HL-60 (cell line): ENCODE measurements around the gene C22orf23.

Experiments used
- DNase-seq, 2 experiments: peaks; one replicate each; pipeline ENCODE4 v3.0.0-alpha.2; 2010 to 2020; ENCODE audit warnings: low read depth in 1 of 2, low spot score in 1 of 2
- H3K27ac ChIP-seq: fragments of 250-450 bp; sonication (Bioruptor Pico); replicated peaks from 2 replicates; pipeline ENCODE4 v1.5.1; 2020; ENCODE audit warnings: mild to moderate bottlenecking, moderate library complexity
- H3K27me3 ChIP-seq: fragments of 250-450 bp; sonication (Bioruptor Pico); 2 replicates; pipeline ENCODE4 v1.5.1; 2021; ENCODE audit warnings: mild to moderate bottlenecking, moderate library complexity; ENCODE audit not compliant: insufficient read depth, poor library complexity, severe bottlenecking
- H3K4me3 ChIP-seq: replicated peaks from 2 replicates; pipeline ENCODE4 v1.5.1; 2011; ENCODE audit warnings: mild to moderate bottlenecking, control low read depth, low read length; ENCODE audit not compliant: insufficient read depth
- CTCF ChIP-seq: IDR thresholded peaks from one replicate; pipeline ENCODE4 v1.5.1; 2011; ENCODE audit warnings: low read length, control low read depth, inconsistent platforms; ENCODE audit not compliant: insufficient read depth
- GABPA ChIP-seq: IDR thresholded peaks from 2 replicates; pipeline ENCODE4 v1.6.1; 2012; ENCODE audit warnings: low read depth
- POLR2AphosphoS5 ChIP-seq: IDR thresholded peaks from 2 replicates; pipeline ENCODE4 v1.6.1; 2012; ENCODE audit warnings: low read depth
- REST ChIP-seq: IDR thresholded peaks from 2 replicates; pipeline ENCODE4 v1.6.1; 2012; ENCODE audit warnings: low read depth; ENCODE audit not compliant: insufficient replicate concordance
- SPI1 ChIP-seq: IDR thresholded peaks from 2 replicates; pipeline ENCODE4 v1.6.1; 2012; ENCODE audit warnings: low read depth, mild to moderate bottlenecking, borderline replicate concordance

The C22orf23 gene

DNA sequence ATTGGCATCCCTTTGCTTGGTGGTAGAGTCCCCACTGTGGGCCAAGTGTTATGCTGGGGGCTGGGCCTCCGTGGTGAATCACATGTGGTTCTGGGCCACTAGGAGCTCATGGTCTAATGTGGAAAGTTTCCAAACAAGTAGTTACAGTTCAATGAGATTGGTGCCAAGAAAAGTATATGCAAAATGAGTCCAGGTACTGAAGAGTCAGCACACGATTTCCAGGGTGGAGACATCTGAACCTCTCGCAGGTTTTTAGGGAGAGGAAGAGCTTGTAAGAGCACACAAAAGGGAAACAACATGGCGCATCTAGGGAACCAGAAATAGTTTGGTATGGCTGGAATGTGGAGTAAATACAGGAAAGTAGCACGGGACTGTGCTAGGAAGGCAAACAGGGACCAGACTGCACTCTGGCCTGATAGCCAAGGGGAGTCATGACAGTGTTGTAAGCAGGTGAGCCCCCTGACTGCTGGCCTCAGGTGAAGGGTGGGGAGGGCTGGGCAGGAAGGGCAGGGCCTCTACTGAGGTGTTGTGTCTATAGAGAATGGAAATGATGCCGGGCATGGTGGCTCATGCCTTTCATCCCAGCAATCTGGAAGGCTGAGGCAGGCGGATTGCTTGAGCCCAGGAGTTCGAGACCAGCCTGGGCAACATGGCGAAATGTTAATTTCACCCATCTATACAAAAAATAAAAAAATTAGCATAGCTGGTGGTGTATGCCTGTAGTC is 12.7 kb upstream of the C22orf23 start:
- H3K27me3 ChIP-seq: no peaks in the 10 kb centered on the region
- H3K27ac ChIP-seq: no peak overlapping the region
- DNase-seq: no peak
- no peak for TF ChIP-seq SPI1
- TF ChIP-seq CTCF: no peak
- TF ChIP-seq POLR2AphosphoS5: no peak
- TF ChIP-seq REST: no peak
- no peak for TF ChIP-seq GABPA
- no peak overlapping the region for H3K4me3 ChIP-seq

GRCh38 chr22:37961062-37961461 is 7.7 kb upstream of the C22orf23 start:
- Histone ChIP-seq H3K27ac (no peak overlapping the region), H3K4me3 (no peak overlapping the region), H3K27me3 (no peaks in the 10 kb centered on the region)
- TF ChIP-seq GABPA (no peak), CTCF (no peak), SPI1 (no peak), POLR2AphosphoS5 (no peak), REST (no peak)
- no peak for DNase-seq

DNA sequence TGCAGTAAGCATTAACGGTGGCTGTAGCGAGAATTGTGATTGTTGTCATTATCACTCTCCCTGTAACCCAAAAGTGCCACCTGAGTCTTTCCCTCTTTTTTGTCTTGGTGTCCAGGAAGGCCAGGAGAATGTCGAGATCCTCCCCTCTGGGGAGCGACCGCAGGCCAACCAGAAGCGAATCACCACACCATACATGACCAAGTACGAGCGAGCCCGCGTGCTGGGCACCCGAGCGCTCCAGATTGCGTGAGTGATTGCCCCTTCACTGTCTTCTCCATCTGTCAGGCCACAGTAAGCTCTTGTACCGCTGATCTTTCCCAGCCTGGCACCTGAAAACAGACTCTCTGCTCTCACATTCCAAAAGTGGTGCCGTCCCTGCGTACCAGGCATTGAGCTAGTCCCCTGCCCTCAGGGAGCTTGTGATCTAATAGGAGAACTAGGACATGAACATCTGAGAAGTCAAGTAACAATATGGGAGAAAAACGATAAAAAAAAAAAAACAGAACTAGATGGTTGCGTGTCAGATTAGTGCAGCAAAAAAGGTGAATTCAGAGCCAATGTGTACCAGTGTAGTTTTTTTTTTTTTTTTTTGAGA is 5.9 kb upstream of the C22orf23 start:
- no peaks in the 10 kb centered on the region for H3K27me3 ChIP-seq
- DNase-seq: no peak
- H3K4me3 ChIP-seq: no peak overlapping the region
- no peak for TF ChIP-seq CTCF
- TF ChIP-seq POLR2AphosphoS5: no peak
- TF ChIP-seq GABPA: no peak
- TF ChIP-seq REST: no peak
- TF ChIP-seq SPI1: no peak
- no peak overlapping the region for H3K27ac ChIP-seq
